ENCODE data around the gene ERICH6B. TPM values are rescaled to one million over a fixed set of nuclear protein-coding genes. Genes with fewer than 3 reads are reported as not detected.

Gene ERICH6B
- total and polyA plus RNA-seq, 2 of the 8 experiments (the other 6 are each of a cell fraction or from before 2014, with no cell fraction given) = not detected

- TF ChIP-seq NRF1 (IDR thresholded peaks at IDR 0.05; ENCODE audit: low read depth, low read length) (no peak), RAD21 (IDR thresholded peaks at IDR 0.05 in 1 of 2, conservative IDR thresholded peaks at IDR 0.05 in 1 of 2; ENCODE audit: low read depth in 2 of 2, low read length in 2 of 2) (peak; percentile 39 to 54), CTCF (IDR thresholded peaks at IDR 0.05; ENCODE audit: control extremely low read depth in 1 of 3, insufficient read depth in 1 of 3, low read depth in 1 of 3, low read length in 3 of 3) (peak; percentile 33 to 58 (median 38)), TEAD4 (IDR thresholded peaks at IDR 0.05; ENCODE audit: low read depth, low read length) (0 out of 2 replicates have a peak, but pooled peaks have one; percentile 13), MAX (IDR thresholded peaks at IDR 0.05) (peak; percentile 42; the same call in 1 of the 2 replicates)
These were observed 30.7 kb downstream of the ERICH6B start for GRCh38 chr13:45584816-45585215.

More at GRCh38 chr13:45584816-45585215, 30.7 kb downstream of the ERICH6B start:
- no peak overlapping the region for H3K56ac ChIP-seq (replicated peaks; ENCODE audit: insufficient read length, low read depth, low read length)
- no peaks in the 10 kb centered on the region for H3K79me1 ChIP-seq (ENCODE audit: low read depth, low read length)
- no peak overlapping the region for H4K5ac ChIP-seq (ENCODE audit: insufficient read length, low read depth, low read length)
- H3K27ac ChIP-seq (ENCODE audit: low read depth, low read length) = no peak overlapping the region
- peak overlapping the region; percentile 75 for H2AFZ ChIP-seq (ENCODE audit: low read length)
- no peak overlapping the region; the same call in 1 of the 2 replicates for H4K8ac ChIP-seq (ENCODE audit: extremely low read depth, insufficient read depth, low read length)
- DNase-seq (ENCODE audit: low read depth in 1 of 2, low spot score in 2 of 2) = no peak
- no peaks in the 10 kb centered on the region; a peak in 1 of 7 replicates for H3K27me3 ChIP-seq (replicated peaks in 1 of 4; ENCODE audit: control insufficient read depth in 3 of 4, extremely low read depth in 1 of 4, insufficient read depth in 3 of 4, low read length in 3 of 4)
- H3K23ac ChIP-seq (ENCODE audit: insufficient read length) = no peak overlapping the region
- H3K9me3 ChIP-seq (ENCODE audit: insufficient read depth in 2 of 2, low read depth in 1 of 2, low read length in 1 of 2) = no peaks in the 10 kb centered on the region
- H4K20me1 ChIP-seq (replicated peaks in 1 of 2; ENCODE audit: control insufficient read depth in 1 of 2, insufficient read depth in 2 of 2, low read length in 2 of 2) = no peaks in the 10 kb centered on the region
- H3K23me2 ChIP-seq (ENCODE audit: low read depth, low read length) = no peaks in the 10 kb centered on the region
- no peak for FAIRE-seq
- no peak overlapping the region for H2BK20ac ChIP-seq (ENCODE audit: low read length)
- H3K18ac ChIP-seq (ENCODE audit: extremely low read depth, low read length) = no peak overlapping the region
- ChIA-PET CTCF (ENCODE audit: partially characterized antibody) (interaction anchor here (0.6 to 1.7 kb wide), 4 partner anchors 8 to 151 kb away, joined by 3 to 4 read pairs (median 4); no protein-coding TSS in a partner anchor), POLR2A (ENCODE audit: partially characterized antibody) (no interaction called here)
- no peak overlapping the region; the same call in 1 of the 2 replicates for H2BK12ac ChIP-seq (ENCODE audit: low read depth, low read length)
- no peak overlapping the region for H2BK5ac ChIP-seq (ENCODE audit: low read depth, low read length)
- no peak overlapping the region for H4K91ac ChIP-seq (replicated peaks; ENCODE audit: insufficient read length, low read length)
- no peak overlapping the region for H3K9ac ChIP-seq (replicated peaks in 1 of 4; ENCODE audit: extremely low read depth in 1 of 4, low read depth in 3 of 4, low read length in 3 of 4)
- no peaks in the 10 kb centered on the region for H3K79me2 ChIP-seq (ENCODE audit: control insufficient read depth in 1 of 2, insufficient read depth in 2 of 2, low read length in 2 of 2)
- H3K4me3 ChIP-seq (ENCODE audit: extremely low read depth in 1 of 4, insufficient read depth in 2 of 4, low read depth in 3 of 4, low read length in 4 of 4) = no peak overlapping the region
- no peak overlapping the region for H3K14ac ChIP-seq (ENCODE audit: insufficient read length)
- H2BK15ac ChIP-seq (ENCODE audit: low read length) = no peak overlapping the region
- no peak overlapping the region for H3K4ac ChIP-seq (replicated peaks; ENCODE audit: insufficient read length, low read depth, low read length)
- H3K36me3 ChIP-seq (ENCODE audit: control insufficient read depth in 2 of 4, insufficient read depth in 4 of 4, low read length in 3 of 4) = no peaks in the 10 kb centered on the region
- WGBS, 2 experiments (ENCODE audit: extremely low coverage in 1 of 2, insufficient coverage in 1 of 2, insufficient read length in 1 of 2, insufficient replicate concordance in 2 of 2, low coverage in 1 of 2, low lambda C conversion rate in 2 of 2, missing lambda C conversion rate in 1 of 2) = 92% methylated on average over 6 of the region's 6 CpGs; no CpG with 5 or more reads in 1 of the 2 experiments
- no peak overlapping the region for H2BK120ac ChIP-seq (replicated peaks; ENCODE audit: low read depth, low read length)
- H3K4me1 ChIP-seq (replicated peaks in 1 of 4; ENCODE audit: control insufficient read depth in 3 of 4, insufficient read depth in 4 of 4, low read length in 3 of 4) = no peaks in the 10 kb centered on the region
- H2AK5ac ChIP-seq (ENCODE audit: low read depth, low read length) = no peak overlapping the region
- H3K4me2 ChIP-seq (ENCODE audit: insufficient read depth in 1 of 2, low read depth in 2 of 2, low read length in 2 of 2) = no peak overlapping the region
